Heart right ventricle (tissue), 16 donors: ENCODE results near the gene JDP2. TPM values are rescaled to one million over a fixed set of nuclear protein-coding genes. Genes with fewer than 3 reads are reported as not detected.

Source experiments
- ATAC-seq, 8 donors: fragments of 200-7000 bp; cut with Tn5 transposase; one replicate each; pipeline ENCODE4 v1.9.1; 2020; ENCODE audit warnings: mild to moderate bottlenecking in 8 of 8, moderate library complexity in 8 of 8, moderate number of reproducible peaks in 1 of 8
- DNase-seq, 2 donors: peaks; one replicate each; pipeline ENCODE4 v3.0.0-alpha.2; 2020
- H3K27ac ChIP-seq, 10 donors: fragments of 200-600 bp; sonication (generic) in 2 of 10; one replicate each; pipeline versions ENCODE4 v1.5.0 to v1.8.0; 2020 to 2022; ENCODE audit warnings: mild to moderate bottlenecking in 3 of 10
- H3K27me3 ChIP-seq, 7 donors: fragments of 200-600 bp; one replicate each; pipeline ENCODE4 v1.8.0; 2021 to 2022; ENCODE audit warnings: mild to moderate bottlenecking in 2 of 7
- H3K36me3 ChIP-seq, 9 donors: fragments of 200-600 bp; sonication (generic) in 1 of 9; one replicate each; pipeline versions ENCODE4 v1.5.0 to v1.8.0; 2020 to 2022; ENCODE audit warnings: mild to moderate bottlenecking in 2 of 9
- H3K4me1 ChIP-seq, 9 donors: fragments of 200-600 bp; sonication (generic) in 1 of 9; one replicate each; pipeline versions ENCODE4 v1.5.0 to v1.8.0; 2020 to 2022; ENCODE audit warnings: mild to moderate bottlenecking in 4 of 9
- H3K4me3 ChIP-seq, 10 donors: fragments of 200-600 bp; sonication (generic) in 2 of 10; one replicate each; pipeline versions ENCODE4 v1.5.0 to v1.8.0; 2020 to 2022; ENCODE audit warnings: mild to moderate bottlenecking in 7 of 10, moderate library complexity in 2 of 10
- H3K9me3 ChIP-seq, 11 donors: fragments of 200-600 bp in 10 of 11; sonication (generic) in 2 of 11; one replicate each; pipeline versions ENCODE4 v1.5.0 to v1.8.0; 2013 to 2022; ENCODE audit warnings: mild to moderate bottlenecking in 2 of 11, control low read depth in 1 of 11, moderate library complexity in 1 of 11
- WGBS, 2 donors: extraction: QIAGEN DNeasy Blood & Tissue Kit; methylation state at CpG; one replicate each; pipeline ENCODE4 v1.1.7; 2013; ENCODE audit warnings: inconsistent platforms in 1 of 2; 5-methylcytosine and 5-hydroxymethylcytosine counted together
- intact Hi-C, 10 donors: fragments of 100-400 bp; cut with DNase I; formaldehyde crosslinking; loops; one replicate each; pipeline versions ENCODE4 v1.11.1 to v1.14.2; 2022
- polyA plus RNA-seq, 2 donors: library from polyadenylated mRNA; stranded (reverse); fragments of 200-250 nt; gene quantifications; one replicate each; pipeline ENCODE4 v1.2.3, GENCODE V29; 2013
- total RNA-seq, 10 donors: library from RNA; stranded (reverse); fragmentation: NEBNext Ultra II Directional in 3 of 10; extraction: Animal tissue kit (Norgen Biotek cat#: 25700) in 3 of 10; gene quantifications; one replicate each; pipeline versions ENCODE4 v1.2.1 to v1.2.4, GENCODE V29; 2021 to 2023
- TF ChIP-seq, protein P1 (sequence below), 9 donors: fragments of 200-600 bp; sonication (generic) in 2 of 9; IDR thresholded peaks; one replicate each; pipeline versions ENCODE4 v1.5.0 to v1.8.0; 2021 to 2022; ENCODE audit warnings: antibody characterized with exemption in 9 of 9, mild to moderate bottlenecking in 5 of 9, moderate library complexity in 1 of 9
- donor health status: Arrhythmogenic right ventricular cardiomyopathy.
- donor health status: ischemic (EF 13 %, LVEDD 7.1; RV severe dilation, severe dysfunction).
- donor health status: healthy with polysubstance abuse.
- donor health status: DM: no; HTN: yes; CAD: no.
- donor health status: DM: no; HTN: no; CAD: no.
- donor health status: ischemic (EF 25% LVEDD 6.9; RV normal size, moderate dysfunction).
- donor health status: ischemic (EF 25% LVEDD 5.7; RV mildly dilated, moderate dysfunction).
- donor health status: healthy.
- donor health status: DM: yes; HTN: yes; CAD: no.
- donor health status: Ischemic cardiomyopathy.
- donor health status: ischemic (EF 35%, LVEDD 5.7; RV mildly dilated, moderate dysfunction).
- donor health status: nonischemic (EF 11% LVEDD 7.7; RV severe dilation, severe dysfunction).
- donor health status: DM: yes; HTN: yes; CAD: no.
- donor health status: PGD.
- donor health status: ischemic (EF 29% LVEDD 5.4; RV normal size, mild dysfunction).
- donor health status: nonischemic (EF 23%, LVEDD 6.1; RV moderate dilation, normal function).

Gene JDP2
- total and polyA plus RNA-seq, 12 donors, result 12.3 to 44.0 (median 17.3) TPM

DNA sequence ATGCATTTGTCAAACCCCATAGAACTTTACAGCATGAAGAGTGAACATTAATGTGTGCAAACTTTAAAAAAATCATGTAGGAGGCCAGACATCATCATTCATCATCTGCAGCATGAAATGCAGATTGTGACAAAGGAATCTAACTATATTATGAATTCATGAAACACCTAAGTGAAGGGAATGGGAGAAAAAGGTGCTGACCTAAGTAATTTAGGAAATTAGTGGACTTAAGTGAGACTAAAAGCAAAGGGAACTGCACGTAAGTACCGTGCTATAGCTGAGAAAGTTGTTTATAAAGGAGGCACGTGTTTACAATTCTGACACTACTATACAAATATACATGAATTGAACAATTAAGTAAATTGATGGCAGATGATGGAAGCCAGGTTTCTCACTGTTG, 37.6 kb upstream of the JDP2 start:
- Histone ChIP-seq H3K4me3 (no peak overlapping the region), H3K27ac (no peak overlapping the region), H3K4me1 (no peaks in the 10 kb centered on the region), H3K9me3 (peaks cover 0 to under 1% (median 0%) of the 10 kb centered on the region in 11 donors), H3K27me3 (no peaks in the 10 kb centered on the region), H3K36me3 (no peaks in the 10 kb centered on the region)
- intact Hi-C loops, result no loop called here
- DNase-seq, result no peak
- WGBS, 2 donors, result 93 to 96% methylated on average over 3 of the region's 3 CpGs
- ATAC-seq, result no peak
- TF ChIP-seq, protein P1, sequence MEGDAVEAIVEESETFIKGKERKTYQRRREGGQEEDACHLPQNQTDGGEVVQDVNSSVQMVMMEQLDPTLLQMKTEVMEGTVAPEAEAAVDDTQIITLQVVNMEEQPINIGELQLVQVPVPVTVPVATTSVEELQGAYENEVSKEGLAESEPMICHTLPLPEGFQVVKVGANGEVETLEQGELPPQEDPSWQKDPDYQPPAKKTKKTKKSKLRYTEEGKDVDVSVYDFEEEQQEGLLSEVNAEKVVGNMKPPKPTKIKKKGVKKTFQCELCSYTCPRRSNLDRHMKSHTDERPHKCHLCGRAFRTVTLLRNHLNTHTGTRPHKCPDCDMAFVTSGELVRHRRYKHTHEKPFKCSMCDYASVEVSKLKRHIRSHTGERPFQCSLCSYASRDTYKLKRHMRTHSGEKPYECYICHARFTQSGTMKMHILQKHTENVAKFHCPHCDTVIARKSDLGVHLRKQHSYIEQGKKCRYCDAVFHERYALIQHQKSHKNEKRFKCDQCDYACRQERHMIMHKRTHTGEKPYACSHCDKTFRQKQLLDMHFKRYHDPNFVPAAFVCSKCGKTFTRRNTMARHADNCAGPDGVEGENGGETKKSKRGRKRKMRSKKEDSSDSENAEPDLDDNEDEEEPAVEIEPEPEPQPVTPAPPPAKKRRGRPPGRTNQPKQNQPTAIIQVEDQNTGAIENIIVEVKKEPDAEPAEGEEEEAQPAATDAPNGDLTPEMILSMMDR (IDR thresholded peaks at IDR 0.05), result no peak

DNA sequence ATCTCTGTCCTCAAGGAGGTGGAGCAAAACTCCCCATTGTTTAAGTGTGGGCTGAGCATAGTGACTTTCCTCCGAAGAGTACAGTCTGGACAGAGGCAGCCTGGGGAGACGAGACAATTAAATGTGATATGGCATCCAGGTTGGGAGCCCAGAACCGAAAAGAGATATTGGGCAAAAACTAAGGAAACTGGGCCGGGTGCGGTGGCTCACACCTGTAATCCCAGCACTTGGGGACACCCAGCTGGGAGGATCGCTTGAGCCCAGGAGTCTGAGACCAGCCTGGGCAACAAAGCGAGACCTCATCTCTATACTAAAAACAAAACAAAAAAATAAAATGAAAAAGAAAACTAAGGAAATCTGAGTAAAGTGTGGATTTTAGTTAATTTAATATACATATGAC, 35.9 kb upstream of the JDP2 start:
- ATAC-seq, result no peak
- H3K36me3 ChIP-seq, result no peaks in the 10 kb centered on the region
- WGBS, 2 donors, result 90 to 92% methylated on average over 7 of the region's 7 CpGs
- no peak overlapping the region for H3K4me3 ChIP-seq
- no peak overlapping the region for H3K27ac ChIP-seq
- intact Hi-C loops, result no loop called here
- TF ChIP-seq, protein P1 (IDR thresholded peaks at IDR 0.05), result no peak
- no peaks in the 10 kb centered on the region for H3K27me3 ChIP-seq
- H3K4me1 ChIP-seq, result no peaks in the 10 kb centered on the region
- H3K9me3 ChIP-seq, result no peaks in the 10 kb centered on the region
- DNase-seq, result no peak

DNA sequence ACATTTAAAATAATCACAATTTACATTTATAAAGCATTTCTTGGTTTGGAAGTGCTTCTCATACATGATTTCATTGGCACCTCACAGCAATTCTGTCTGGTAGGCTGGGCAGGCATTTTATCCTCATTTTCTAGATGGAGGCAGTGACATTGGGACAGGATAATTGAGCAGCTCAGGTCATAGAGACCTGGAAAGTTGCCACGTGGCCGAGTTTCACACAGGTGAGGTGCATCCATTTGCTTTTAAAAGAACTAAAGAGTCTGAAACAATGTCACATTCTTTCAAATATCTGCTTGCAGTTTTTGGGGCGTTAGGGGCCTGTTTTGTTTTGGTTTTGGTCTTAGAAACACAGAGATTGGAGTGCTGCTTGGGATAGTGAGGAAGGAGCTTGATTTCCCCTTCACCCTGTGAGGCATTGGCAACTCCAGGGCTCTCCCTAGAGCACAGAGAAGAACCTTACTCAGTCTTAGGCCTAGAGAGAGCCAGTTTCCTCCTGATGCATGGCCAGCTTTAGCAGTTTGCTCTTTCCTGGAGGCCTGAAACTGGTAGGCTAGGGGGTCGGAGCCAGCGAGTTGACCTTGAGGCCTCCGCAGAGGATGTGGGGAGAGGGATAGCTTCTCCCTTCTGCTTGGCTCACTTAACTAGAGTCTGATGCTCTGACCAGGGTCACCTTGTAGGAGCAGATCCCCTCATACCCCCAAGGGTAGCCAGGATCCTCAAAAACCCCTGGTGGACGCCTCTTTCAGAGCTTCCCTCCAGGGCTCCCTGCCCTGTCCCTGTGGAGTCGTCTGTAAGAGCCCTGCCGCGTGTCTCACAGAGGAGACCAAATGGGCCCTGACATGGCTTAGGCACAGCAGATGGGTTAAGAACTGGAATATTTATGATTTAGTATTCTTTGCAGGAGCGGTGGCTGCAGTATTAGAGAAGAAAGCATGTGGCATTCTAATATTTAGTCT, 34.9 kb upstream of the JDP2 start:
- Histone ChIP-seq H3K4me3 (no peak overlapping the region), H3K4me1 (no peaks in the 10 kb centered on the region), H3K9me3 (no peaks in the 10 kb centered on the region), H3K27me3 (no peaks in the 10 kb centered on the region), H3K27ac (no peak overlapping the region), H3K36me3 (no peaks in the 10 kb centered on the region)
- ATAC-seq (no peak), DNase-seq (no peak)
- TF ChIP-seq, protein P1 (IDR thresholded peaks at IDR 0.05), result no peak
- 87% methylated on average over 11 of the region's 11 CpGs for WGBS, 2 donors
- intact Hi-C loops, result no loop called here

DNA sequence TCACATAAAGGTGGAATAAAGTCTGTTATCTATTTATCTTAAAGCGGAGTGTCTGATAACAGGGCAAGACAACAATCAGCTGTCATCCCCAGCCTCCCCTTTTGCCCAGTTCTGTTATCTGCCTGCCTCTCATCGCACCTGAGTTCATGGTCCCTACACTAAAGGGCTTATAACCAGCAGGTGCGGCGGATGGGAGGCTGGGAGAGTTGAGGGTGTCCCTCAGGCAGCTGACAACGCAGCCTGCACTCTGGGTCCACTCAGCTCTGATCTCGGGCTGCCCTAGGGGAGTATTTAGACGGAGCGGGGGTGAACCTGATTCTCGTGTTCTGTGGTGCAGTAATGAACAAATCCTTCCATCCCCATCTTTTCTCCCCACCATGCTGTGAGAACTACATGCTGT, 34.0 kb upstream of the JDP2 start:
- Histone ChIP-seq H3K4me1 (no peaks in the 10 kb centered on the region), H3K4me3 (no peak overlapping the region), H3K27ac (no peak overlapping the region), H3K27me3 (no peaks in the 10 kb centered on the region), H3K36me3 (no peaks in the 10 kb centered on the region), H3K9me3 (peaks cover 0 to 8% (median 0%) of the 10 kb centered on the region in 11 donors)
- DNase-seq, result no peak
- TF ChIP-seq, protein P1 (IDR thresholded peaks at IDR 0.05), result no peak
- ATAC-seq, result no peak
- 91 to 93% methylated on average over 9 of the region's 9 CpGs for WGBS, 2 donors
- intact Hi-C loops, result no loop called here
